Measurements from ENCODE around the gene TADA1. TPM values are rescaled to one million over a fixed set of nuclear protein-coding genes. Genes with fewer than 3 reads are reported as not detected.

Gene TADA1
- total and polyA plus RNA-seq, 2 donors (not counting 1 experiment from before 2014, with no cell fraction given), result 12.9 to 13.2 TPM

GRCh38 chr1:166843769-166844596 lies 32.1 kb downstream of the TADA1 start:
- no peaks in the 10 kb centered on the region for H3K27me3 ChIP-seq (ENCODE audit: control insufficient read depth, insufficient read depth, low read length)
- TF ChIP-seq, protein P1, sequence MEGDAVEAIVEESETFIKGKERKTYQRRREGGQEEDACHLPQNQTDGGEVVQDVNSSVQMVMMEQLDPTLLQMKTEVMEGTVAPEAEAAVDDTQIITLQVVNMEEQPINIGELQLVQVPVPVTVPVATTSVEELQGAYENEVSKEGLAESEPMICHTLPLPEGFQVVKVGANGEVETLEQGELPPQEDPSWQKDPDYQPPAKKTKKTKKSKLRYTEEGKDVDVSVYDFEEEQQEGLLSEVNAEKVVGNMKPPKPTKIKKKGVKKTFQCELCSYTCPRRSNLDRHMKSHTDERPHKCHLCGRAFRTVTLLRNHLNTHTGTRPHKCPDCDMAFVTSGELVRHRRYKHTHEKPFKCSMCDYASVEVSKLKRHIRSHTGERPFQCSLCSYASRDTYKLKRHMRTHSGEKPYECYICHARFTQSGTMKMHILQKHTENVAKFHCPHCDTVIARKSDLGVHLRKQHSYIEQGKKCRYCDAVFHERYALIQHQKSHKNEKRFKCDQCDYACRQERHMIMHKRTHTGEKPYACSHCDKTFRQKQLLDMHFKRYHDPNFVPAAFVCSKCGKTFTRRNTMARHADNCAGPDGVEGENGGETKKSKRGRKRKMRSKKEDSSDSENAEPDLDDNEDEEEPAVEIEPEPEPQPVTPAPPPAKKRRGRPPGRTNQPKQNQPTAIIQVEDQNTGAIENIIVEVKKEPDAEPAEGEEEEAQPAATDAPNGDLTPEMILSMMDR (conservative IDR thresholded peaks at IDR 0.05 in 1 of 2, IDR thresholded peaks at IDR 0.05 in 1 of 2; ENCODE audit: low read depth in 1 of 2, low read length in 2 of 2), result no peak
- no peak for TF ChIP-seq EZH2 (IDR thresholded peaks at IDR 0.05; ENCODE audit: low read length, missing control alignments)
- H3K36me3 ChIP-seq (ENCODE audit: control insufficient read depth, insufficient read depth, low read length), result peaks cover 28% of the 10 kb centered on the region
- H4K20me1 ChIP-seq (ENCODE audit: control insufficient read depth, extremely low read depth, insufficient read depth, low read length), result no peaks in the 10 kb centered on the region
- H3K4me3 ChIP-seq (replicated peaks in 1 of 4; ENCODE audit: control extremely low read depth in 1 of 4, insufficient read depth in 1 of 4, low read depth in 3 of 4, low read length in 4 of 4), result no peak overlapping the region
- no peak overlapping the region for H2AFZ ChIP-seq (ENCODE audit: low read length)
- DNase-seq (ENCODE audit: low read depth in 2 of 2), result peak in 1 of 2 donors; percentile 13
- H3K4me2 ChIP-seq (ENCODE audit: extremely low read depth, insufficient read depth, low read length), result no peak overlapping the region
- H3K9me3 ChIP-seq (ENCODE audit: control insufficient read depth, insufficient read depth, low read depth, low read length), result no peaks in the 10 kb centered on the region
- H3K27ac ChIP-seq (ENCODE audit: insufficient read depth, low read length), result no peak overlapping the region
- no peak overlapping the region for H3K9ac ChIP-seq (ENCODE audit: insufficient read depth, low read length)
- H3K4me1 ChIP-seq (ENCODE audit: control insufficient read depth, extremely low read depth, insufficient read depth, low read length), result no peaks in the 10 kb centered on the region
- H3K79me2 ChIP-seq (ENCODE audit: control insufficient read depth, insufficient read depth, low read length), result peaks cover 13% of the 10 kb centered on the region

DNA sequence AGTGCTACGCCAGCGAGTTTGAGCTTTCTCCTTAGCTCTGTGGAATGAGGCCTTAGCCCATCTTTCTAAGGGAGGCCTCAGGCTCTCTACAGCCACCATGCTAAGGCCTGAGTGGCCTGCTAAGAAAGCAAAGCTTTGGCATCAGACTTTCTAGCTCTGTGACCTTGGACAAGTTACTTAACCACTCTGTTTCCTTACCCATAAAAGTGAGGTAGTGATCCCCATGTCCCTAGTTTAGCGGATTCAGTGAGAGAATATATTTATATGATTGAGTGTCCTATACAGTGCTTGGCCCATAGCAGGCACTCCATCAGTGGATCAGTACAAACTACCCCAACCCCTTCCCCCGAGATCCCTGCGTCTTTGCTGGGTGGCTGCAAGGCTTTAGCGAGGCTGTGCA lies 32.7 kb downstream of the TADA1 start:
- Histone ChIP-seq H3K27me3 (ENCODE audit: control insufficient read depth, insufficient read depth, low read length) (no peaks in the 10 kb centered on the region), H3K9me3 (ENCODE audit: control insufficient read depth, insufficient read depth, low read depth, low read length) (no peaks in the 10 kb centered on the region), H4K20me1 (ENCODE audit: control insufficient read depth, extremely low read depth, insufficient read depth, low read length) (no peaks in the 10 kb centered on the region), H2AFZ (ENCODE audit: low read length) (no peak overlapping the region), H3K79me2 (ENCODE audit: control insufficient read depth, insufficient read depth, low read length) (peaks cover 13% of the 10 kb centered on the region), H3K9ac (ENCODE audit: insufficient read depth, low read length) (no peak overlapping the region), H3K4me1 (ENCODE audit: control insufficient read depth, extremely low read depth, insufficient read depth, low read length) (peaks cover 2% of the 10 kb centered on the region), H3K4me2 (ENCODE audit: extremely low read depth, insufficient read depth, low read length) (no peak overlapping the region), H3K27ac (ENCODE audit: insufficient read depth, low read length) (no peak overlapping the region), H3K36me3 (ENCODE audit: control insufficient read depth, insufficient read depth, low read length) (peaks cover 27% of the 10 kb centered on the region), H3K4me3 (replicated peaks in 1 of 4; ENCODE audit: control extremely low read depth in 1 of 4, insufficient read depth in 1 of 4, low read depth in 3 of 4, low read length in 4 of 4) (no peak overlapping the region)
- TF ChIP-seq EZH2 (IDR thresholded peaks at IDR 0.05; ENCODE audit: low read length, missing control alignments), result no peak
- TF ChIP-seq, protein P1 (conservative IDR thresholded peaks at IDR 0.05 in 1 of 2, IDR thresholded peaks at IDR 0.05 in 1 of 2; ENCODE audit: low read depth in 1 of 2, low read length in 2 of 2), result no peak
- no peak for DNase-seq (ENCODE audit: low read depth in 2 of 2)

GRCh38 chr1:166840309-166841274 lies 35.5 kb downstream of the TADA1 start:
- no peak for TF ChIP-seq EZH2 (IDR thresholded peaks at IDR 0.05; ENCODE audit: low read length, missing control alignments)
- TF ChIP-seq, protein P1 (conservative IDR thresholded peaks at IDR 0.05 in 1 of 2, IDR thresholded peaks at IDR 0.05 in 1 of 2; ENCODE audit: low read depth in 1 of 2, low read length in 2 of 2), result no peak
- Histone ChIP-seq H3K9ac (ENCODE audit: insufficient read depth, low read length) (peak overlapping the region; percentile 48), H3K79me2 (ENCODE audit: control insufficient read depth, insufficient read depth, low read length) (peaks cover 12% of the 10 kb centered on the region), H3K27ac (ENCODE audit: insufficient read depth, low read length) (no peak overlapping the region), H3K4me3 (replicated peaks in 1 of 4; ENCODE audit: control extremely low read depth in 1 of 4, insufficient read depth in 1 of 4, low read depth in 3 of 4, low read length in 4 of 4) (peak overlapping the region; percentile 62 to 72 (median 69)), H3K27me3 (ENCODE audit: control insufficient read depth, insufficient read depth, low read length) (no peaks in the 10 kb centered on the region), H3K4me1 (ENCODE audit: control insufficient read depth, extremely low read depth, insufficient read depth, low read length) (peaks cover 2% of the 10 kb centered on the region), H3K36me3 (ENCODE audit: control insufficient read depth, insufficient read depth, low read length) (peaks cover 19% of the 10 kb centered on the region), H3K4me2 (ENCODE audit: extremely low read depth, insufficient read depth, low read length) (peak overlapping the region; percentile 33), H4K20me1 (ENCODE audit: control insufficient read depth, extremely low read depth, insufficient read depth, low read length) (no peaks in the 10 kb centered on the region), H3K9me3 (ENCODE audit: control insufficient read depth, insufficient read depth, low read depth, low read length) (no peaks in the 10 kb centered on the region), H2AFZ (ENCODE audit: low read length) (no peak overlapping the region)
- peak in 1 of 2 donors; percentile 65 for DNase-seq (ENCODE audit: low read depth in 2 of 2)

Data from fibroblast of lung (primary cell).